ENCODE data around the gene RBFOX1.

Gene RBFOX1

GRCh38 chr16:7736138-7736665 is 403.6 kb downstream of the RBFOX1 start:
- Histone ChIP-seq H3K4me1 (ENCODE audit: insufficient read depth, poor library complexity, severe bottlenecking) (no peaks in the 10 kb centered on the region), H3K27ac (ENCODE audit: poor library complexity, severe bottlenecking) (no peak overlapping the region), H3K36me3 (ENCODE audit: low read depth) (no peaks in the 10 kb centered on the region), H3K4me3 (ENCODE audit: severe bottlenecking) (no peak overlapping the region), H3K9me3 (ENCODE audit: severe bottlenecking) (no peaks in the 10 kb centered on the region), H3K27me3 (ENCODE audit: insufficient read depth, poor library complexity, severe bottlenecking) (no peaks in the 10 kb centered on the region)
- ATAC-seq (ENCODE audit: low read depth) (no peak), DNase-seq (ENCODE audit: low spot score) (no peak)
- TF ChIP-seq, protein P1, sequence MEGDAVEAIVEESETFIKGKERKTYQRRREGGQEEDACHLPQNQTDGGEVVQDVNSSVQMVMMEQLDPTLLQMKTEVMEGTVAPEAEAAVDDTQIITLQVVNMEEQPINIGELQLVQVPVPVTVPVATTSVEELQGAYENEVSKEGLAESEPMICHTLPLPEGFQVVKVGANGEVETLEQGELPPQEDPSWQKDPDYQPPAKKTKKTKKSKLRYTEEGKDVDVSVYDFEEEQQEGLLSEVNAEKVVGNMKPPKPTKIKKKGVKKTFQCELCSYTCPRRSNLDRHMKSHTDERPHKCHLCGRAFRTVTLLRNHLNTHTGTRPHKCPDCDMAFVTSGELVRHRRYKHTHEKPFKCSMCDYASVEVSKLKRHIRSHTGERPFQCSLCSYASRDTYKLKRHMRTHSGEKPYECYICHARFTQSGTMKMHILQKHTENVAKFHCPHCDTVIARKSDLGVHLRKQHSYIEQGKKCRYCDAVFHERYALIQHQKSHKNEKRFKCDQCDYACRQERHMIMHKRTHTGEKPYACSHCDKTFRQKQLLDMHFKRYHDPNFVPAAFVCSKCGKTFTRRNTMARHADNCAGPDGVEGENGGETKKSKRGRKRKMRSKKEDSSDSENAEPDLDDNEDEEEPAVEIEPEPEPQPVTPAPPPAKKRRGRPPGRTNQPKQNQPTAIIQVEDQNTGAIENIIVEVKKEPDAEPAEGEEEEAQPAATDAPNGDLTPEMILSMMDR (IDR thresholded peaks at IDR 0.05; ENCODE audit: poor library complexity, severe bottlenecking), result no peak

DNA sequence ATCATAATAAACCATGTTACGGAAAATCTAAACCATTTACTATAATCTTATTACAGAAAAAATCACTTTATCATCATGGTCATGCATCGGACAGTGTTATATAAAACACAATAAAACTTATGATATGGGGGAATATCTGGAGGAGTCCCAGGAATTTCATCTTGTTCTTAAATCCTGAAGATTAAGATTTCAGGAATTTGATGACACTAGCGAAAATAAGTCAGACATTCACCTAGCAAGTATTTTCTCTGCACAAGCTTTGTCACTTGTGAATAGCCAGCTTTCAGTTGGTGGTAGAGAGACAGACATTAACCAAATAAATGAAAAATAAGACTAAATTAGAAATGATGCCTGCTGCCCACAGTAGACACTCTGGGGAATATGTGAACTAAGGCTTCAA is 410.0 kb downstream of the RBFOX1 start:
- DNase-seq (ENCODE audit: low spot score) (no peak), ATAC-seq (ENCODE audit: low read depth) (no peak)
- Histone ChIP-seq H3K4me1 (ENCODE audit: insufficient read depth, poor library complexity, severe bottlenecking) (no peaks in the 10 kb centered on the region), H3K36me3 (ENCODE audit: low read depth) (no peaks in the 10 kb centered on the region), H3K27me3 (ENCODE audit: insufficient read depth, poor library complexity, severe bottlenecking) (peaks cover 3% of the 10 kb centered on the region), H3K4me3 (ENCODE audit: severe bottlenecking) (no peak overlapping the region), H3K9me3 (ENCODE audit: severe bottlenecking) (no peaks in the 10 kb centered on the region), H3K27ac (ENCODE audit: poor library complexity, severe bottlenecking) (no peak overlapping the region)
- TF ChIP-seq, protein P1 (IDR thresholded peaks at IDR 0.05; ENCODE audit: poor library complexity, severe bottlenecking), result no peak

DNA sequence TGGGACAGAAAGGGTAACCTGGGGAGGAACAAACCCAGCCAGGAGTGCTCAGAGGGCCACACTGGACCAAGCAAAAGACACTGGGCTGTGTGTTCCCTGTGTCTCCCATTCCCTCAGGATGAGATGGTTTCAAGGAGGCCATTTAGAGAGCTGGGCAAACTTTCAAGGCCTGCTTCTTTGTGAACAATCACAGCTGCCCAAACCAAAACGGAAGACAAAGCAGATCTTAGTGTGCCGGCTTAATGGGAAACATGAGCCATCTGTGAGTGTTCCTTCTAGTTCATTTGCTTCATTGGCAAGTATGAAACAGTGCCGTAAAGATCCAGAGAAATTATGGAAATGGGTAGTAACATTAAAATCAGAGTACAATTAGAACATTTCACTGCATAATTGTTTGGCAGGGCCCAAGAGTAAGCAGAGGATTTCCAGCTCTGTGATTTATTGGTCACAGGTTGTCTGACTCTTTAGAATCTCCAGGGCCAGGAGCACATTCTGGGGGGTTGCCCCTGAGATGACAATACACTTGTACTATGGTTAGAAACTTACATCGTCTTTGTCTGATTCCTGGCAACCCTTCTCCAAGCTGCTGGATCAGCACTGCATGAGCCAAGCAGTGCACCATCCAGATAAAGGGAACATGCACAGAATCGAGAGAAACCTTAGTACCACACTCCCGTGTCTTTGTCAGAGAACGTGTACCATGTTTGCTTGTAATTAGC is 412.1 kb downstream of the RBFOX1 start:
- Histone ChIP-seq H3K4me1 (ENCODE audit: insufficient read depth, poor library complexity, severe bottlenecking) (no peaks in the 10 kb centered on the region), H3K27me3 (ENCODE audit: insufficient read depth, poor library complexity, severe bottlenecking) (peaks cover 3% of the 10 kb centered on the region), H3K4me3 (ENCODE audit: severe bottlenecking) (no peak overlapping the region), H3K9me3 (ENCODE audit: severe bottlenecking) (no peaks in the 10 kb centered on the region), H3K27ac (ENCODE audit: poor library complexity, severe bottlenecking) (no peak overlapping the region), H3K36me3 (ENCODE audit: low read depth) (no peaks in the 10 kb centered on the region)
- DNase-seq (ENCODE audit: low spot score) (no peak), ATAC-seq (ENCODE audit: low read depth) (no peak)
- TF ChIP-seq, protein P1 (IDR thresholded peaks at IDR 0.05; ENCODE audit: poor library complexity, severe bottlenecking), result no peak

DNA sequence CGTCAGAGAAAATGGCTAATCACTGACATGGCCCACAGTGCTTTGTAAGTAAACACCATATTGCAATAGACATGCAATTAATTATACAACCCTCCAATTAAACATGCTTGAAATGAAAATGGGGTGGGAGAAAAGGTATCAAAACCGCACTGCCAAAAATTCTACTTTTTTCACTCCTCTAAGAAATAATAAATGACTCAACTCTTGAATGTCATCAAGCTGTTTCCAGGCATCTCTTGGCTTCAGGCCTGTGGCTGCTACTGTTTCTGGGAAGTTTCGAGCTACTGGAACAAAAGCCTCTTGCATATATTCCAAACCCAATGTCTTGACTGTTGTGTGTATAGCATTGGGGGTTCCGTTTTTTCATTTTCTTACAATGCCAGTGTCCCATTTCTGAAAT is 412.6 kb downstream of the RBFOX1 start:
- H3K9me3 ChIP-seq (ENCODE audit: severe bottlenecking), result no peaks in the 10 kb centered on the region
- H3K27me3 ChIP-seq (ENCODE audit: insufficient read depth, poor library complexity, severe bottlenecking), result peaks cover 3% of the 10 kb centered on the region
- H3K4me3 ChIP-seq (ENCODE audit: severe bottlenecking), result no peak overlapping the region
- no peaks in the 10 kb centered on the region for H3K4me1 ChIP-seq (ENCODE audit: insufficient read depth, poor library complexity, severe bottlenecking)
- ATAC-seq (ENCODE audit: low read depth), result no peak
- DNase-seq (ENCODE audit: low spot score), result no peak
- H3K27ac ChIP-seq (ENCODE audit: poor library complexity, severe bottlenecking), result no peak overlapping the region
- no peaks in the 10 kb centered on the region for H3K36me3 ChIP-seq (ENCODE audit: low read depth)
- TF ChIP-seq, protein P1 (IDR thresholded peaks at IDR 0.05; ENCODE audit: poor library complexity, severe bottlenecking), result no peak

DNA sequence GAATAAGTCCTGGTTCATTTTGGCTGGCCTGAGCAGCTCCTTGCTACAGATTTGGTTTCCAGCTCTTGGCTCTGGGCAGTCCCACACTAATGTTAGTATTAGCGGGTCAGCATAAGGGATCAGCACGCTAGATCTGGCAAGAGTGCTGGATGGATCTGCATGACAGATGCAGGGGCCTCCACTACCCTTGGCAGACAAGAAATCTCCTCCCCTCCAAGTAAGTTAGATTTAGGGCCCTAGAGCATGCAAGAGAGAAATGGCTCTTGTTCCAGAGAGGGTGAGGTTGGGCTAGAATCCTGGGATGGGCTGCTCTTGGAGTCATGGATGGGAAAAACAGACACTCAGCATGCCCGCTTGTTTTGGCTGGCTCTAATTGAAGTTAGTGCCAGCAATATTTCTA is 414.3 kb downstream of the RBFOX1 start:
- Histone ChIP-seq H3K9me3 (ENCODE audit: severe bottlenecking) (no peaks in the 10 kb centered on the region), H3K27ac (ENCODE audit: poor library complexity, severe bottlenecking) (no peak overlapping the region), H3K4me3 (ENCODE audit: severe bottlenecking) (no peak overlapping the region), H3K36me3 (ENCODE audit: low read depth) (no peaks in the 10 kb centered on the region), H3K4me1 (ENCODE audit: insufficient read depth, poor library complexity, severe bottlenecking) (no peaks in the 10 kb centered on the region), H3K27me3 (ENCODE audit: insufficient read depth, poor library complexity, severe bottlenecking) (peaks cover 3% of the 10 kb centered on the region)
- no peak for ATAC-seq (ENCODE audit: low read depth)
- DNase-seq (ENCODE audit: low spot score), result no peak
- TF ChIP-seq, protein P1 (IDR thresholded peaks at IDR 0.05; ENCODE audit: poor library complexity, severe bottlenecking), result no peak

Data from RWPE2 (cell line).